Psoas muscle (tissue), 8 donors: ENCODE data around the gene LRRC28. TPM values are rescaled to one million over a fixed set of nuclear protein-coding genes. Genes with fewer than 3 reads are reported as not detected.

Experiments used
- ATAC-seq, 4 donors: fragments of 200-7000 bp; cut with Tn5 transposase; one replicate each; pipeline ENCODE4 v1.9.1; 2020; ENCODE audit warnings: moderate library complexity in 3 of 4, mild to moderate bottlenecking in 2 of 4
- DNase-seq, 2 donors: peaks; one replicate each; pipeline ENCODE4 v3.0.0-alpha.2; 2020
- H3K27ac ChIP-seq: fragments of 200-600 bp; one replicate; pipeline ENCODE4 v1.8.0; 2022
- H3K27me3 ChIP-seq, 3 donors: fragments of 200-600 bp in 1 of 3; one replicate each; pipeline versions ENCODE4 v1.6.1 to v1.8.0; 2013 to 2022; ENCODE audit warnings: low read length in 2 of 3, mild to moderate bottlenecking in 2 of 3, moderate library complexity in 1 of 3; ENCODE audit not compliant: insufficient read depth in 3 of 3
- H3K36me3 ChIP-seq, 2 donors: fragments of 200-600 bp in 1 of 2; one replicate each; pipeline versions ENCODE4 v1.6.1 to v1.8.0; 2013 to 2022; ENCODE audit warnings: low read depth in 1 of 2, mild to moderate bottlenecking in 1 of 2, moderate library complexity in 1 of 2; ENCODE audit not compliant: insufficient read depth in 1 of 2
- H3K4me1 ChIP-seq: fragments of 200-600 bp; one replicate; pipeline ENCODE4 v1.8.0; 2022
- H3K4me3 ChIP-seq: fragments of 200-600 bp; one replicate; pipeline ENCODE4 v1.8.0; 2022; ENCODE audit warnings: mild to moderate bottlenecking
- H3K9me3 ChIP-seq: fragments of 200-600 bp; one replicate; pipeline ENCODE4 v1.8.0; 2022
- CTCF ChIP-seq: fragments of 200-600 bp; IDR thresholded peaks from one replicate; pipeline ENCODE4 v1.8.0; 2022; ENCODE audit warnings: antibody characterized with exemption
- WGBS, 3 donors: extraction: QIAGEN DNeasy Blood & Tissue Kit; methylation state at CpG; one replicate each; pipeline versions ENCODE4 v1.1.6 to v1.1.7; 2013; 5-methylcytosine and 5-hydroxymethylcytosine counted together
- intact Hi-C, 2 donors: fragments of 100-400 bp; cut with DNase I; formaldehyde crosslinking; loops; one replicate each; pipeline versions ENCODE4 v1.11.0 to v1.14.2; 2022
- polyA plus RNA-seq, 3 donors: library from polyadenylated mRNA; stranded (reverse); fragments of 200-250 nt; gene quantifications; one replicate each; pipeline ENCODE4 v1.2.3, GENCODE V29; 2013
- total RNA-seq, 4 donors: library from RNA; stranded (reverse); fragmentation: NEBNext Ultra II Directional in 2 of 4; extraction: Animal tissue kit (Norgen Biotek cat#: 25700) in 2 of 4; gene quantifications; one replicate each; pipeline versions ENCODE4 v1.2.1 to v1.2.4, GENCODE V29; 2021 to 2023
- donor health status: healthy with polysubstance abuse.
- donor health status: DM: no; HTN: no; CAD: no; lungs with moderate emphysema.
- donor health status: Bipolar disorder and iron deficiency.
- donor health status: healthy.
- donor health status: DM: yes; HTN: yes; CAD: no.
- donor health status: DM: no; HTN: no; CAD: no.
- donor health status: DM: no; HTN: no; CAD: no.
- donor health status: DM: yes; HTN: yes; CAD: no.

LRRC28 gene
- total and polyA plus RNA-seq, 7 donors: 8.4 to 31.2 (median 21.0) TPM

GRCh38 chr15:99210334-99210733 lies 40.9 kb upstream of the LRRC28 start:
- H3K4me1 ChIP-seq: peaks cover 17% of the 10 kb centered on the region
- no peaks in the 10 kb centered on the region for H3K27me3 ChIP-seq
- no peak for TF ChIP-seq CTCF
- H3K36me3 ChIP-seq: peaks cover 0 to 6% of the 10 kb centered on the region in 2 donors
- H3K4me3 ChIP-seq: no peak overlapping the region
- ATAC-seq (no peak), DNase-seq (no peak)
- H3K27ac ChIP-seq: no peak overlapping the region
- H3K9me3 ChIP-seq: no peaks in the 10 kb centered on the region
- intact Hi-C loops: loop anchor here (5.0 to 10.0 kb wide), 3 partner anchors 38 to 556 kb away; no protein-coding TSS in a partner anchor

GRCh38 chr15:99211926-99212325 lies 39.4 kb upstream of the LRRC28 start:
- H3K9me3 ChIP-seq: no peaks in the 10 kb centered on the region
- no peaks in the 10 kb centered on the region for H3K27me3 ChIP-seq
- no peak for TF ChIP-seq CTCF
- peaks cover 0 to 13% of the 10 kb centered on the region in 2 donors for H3K36me3 ChIP-seq
- peak overlapping the region; percentile 75 for H3K27ac ChIP-seq
- ATAC-seq: peak; percentile 65 to 76 (median 74)
- WGBS, 3 donors: 45 to 61% (median 53%) methylated on average over 4 of the region's 4 CpGs
- intact Hi-C loops: loop anchor here (2.0 to 10.0 kb wide), 4 partner anchors 40 to 557 kb away; partner anchors contain the start of gene SYNM (in 1 of the 2)
- DNase-seq: no peak
- no peak overlapping the region for H3K4me3 ChIP-seq
- peaks cover 17% of the 10 kb centered on the region for H3K4me1 ChIP-seq

- Histone ChIP-seq H3K36me3 (peaks cover under 1 to 18% of the 10 kb centered on the region in 2 donors), H3K9me3 (no peaks in the 10 kb centered on the region), H3K4me1 (peaks cover 17% of the 10 kb centered on the region), H3K4me3 (no peak overlapping the region), H3K27me3 (no peaks in the 10 kb centered on the region), H3K27ac (peak overlapping the region; percentile 75)
- intact Hi-C loops: loop anchor here (2.0 to 10.0 kb wide), 4 partner anchors 40 to 558 kb away; partner anchors contain the start of gene SYNM (in 1 of the 2)
- peak; percentile 40 to 71 for DNase-seq
- ATAC-seq: peak; percentile 92 to 93 (median 92)
- TF ChIP-seq CTCF: no peak
- 44 to 80% (median 50%) methylated on average over 7 of the region's 7 CpGs for WGBS, 3 donors
Measured at GRCh38 chr15:99212406-99212805, 38.9 kb upstream of the LRRC28 start.

- H3K27me3 ChIP-seq: no peaks in the 10 kb centered on the region
- peaks cover 7 to 27% of the 10 kb centered on the region in 2 donors for H3K36me3 ChIP-seq
- intact Hi-C loops: loop anchor here (1.0 to 10.0 kb wide), 5 partner anchors 41 to 558 kb away; partner anchors contain the start of gene SYNM (in 1 of the 2)
- DNase-seq (peak; percentile 81 to 88), ATAC-seq (peak; percentile 82 to 91 (median 83))
- no peak overlapping the region for H3K4me3 ChIP-seq
- H3K9me3 ChIP-seq: no peaks in the 10 kb centered on the region
- WGBS, 3 donors: 0 to 3% (median 3%) methylated on average over 1 of the region's 1 CpG
- peaks cover 17% of the 10 kb centered on the region for H3K4me1 ChIP-seq
- peak; percentile 96 for TF ChIP-seq CTCF
- H3K27ac ChIP-seq: peak overlapping the region; percentile 75
Measured at GRCh38 chr15:99213187-99213811, 38.0 kb upstream of the LRRC28 start.
